ENCODE data around the gene NPVF. TPM values are rescaled to one million over a fixed set of nuclear protein-coding genes. Genes with fewer than 3 reads are reported as not detected.

The NPVF gene
- total RNA-seq, 1 experiment from 2014 or later: not detected

- H3K4me1 ChIP-seq (ENCODE audit: insufficient read depth, low read length): no peaks in the 10 kb centered on the region
- no peaks in the 10 kb centered on the region for H3K79me1 ChIP-seq (ENCODE audit: insufficient read depth, low read depth, low read length, poor library complexity, severe bottlenecking)
- H4K91ac ChIP-seq (ENCODE audit: insufficient read length, low read depth, low read length): no peak overlapping the region
- H2BK120ac ChIP-seq (ENCODE audit: low read depth, low read length, poor library complexity, severe bottlenecking): no peak overlapping the region
- H2BK5ac ChIP-seq (ENCODE audit: insufficient read length, low read length): no peak overlapping the region
- no peaks in the 10 kb centered on the region for H3K27me3 ChIP-seq (ENCODE audit: insufficient read depth, low read length)
- DNase-seq: no peak
- H3T11ph ChIP-seq (ENCODE audit: low read length): no peak overlapping the region
- H3K4me2 ChIP-seq (ENCODE audit: insufficient read depth, insufficient read length, low read length): no peak overlapping the region
- no peak overlapping the region for H2BK15ac ChIP-seq (ENCODE audit: low read depth, low read length)
- H3K4me3 Mint-ChIP-seq: no peak overlapping the region
- H2BK20ac ChIP-seq (ENCODE audit: low read depth, low read length, poor library complexity, severe bottlenecking): no peak overlapping the region
- no peak overlapping the region for H2AK5ac ChIP-seq (ENCODE audit: insufficient read length, low read length)
- no peak overlapping the region for H3K4ac ChIP-seq (ENCODE audit: low read depth, low read length)
- H3K27ac ChIP-seq (ENCODE audit: insufficient read length, low read depth, low read length): no peak overlapping the region
- H3K56ac ChIP-seq (ENCODE audit: insufficient read length, low read depth, low read length): no peak overlapping the region
- H3K36me3 Mint-ChIP-seq (ENCODE audit: insufficient read depth in 1 of 3, low read depth in 3 of 3): no peaks in the 10 kb centered on the region
- peaks cover 10% of the 10 kb centered on the region for H3K27me3 Mint-ChIP-seq (ENCODE audit: low read depth)
- no peaks in the 10 kb centered on the region for H3K79me2 ChIP-seq (ENCODE audit: insufficient read depth, low read length)
- H3K23me2 ChIP-seq (ENCODE audit: insufficient read length, low read depth, low read length, poor library complexity, severe bottlenecking): no peaks in the 10 kb centered on the region
- no peak overlapping the region for H3K23ac ChIP-seq (ENCODE audit: insufficient read length, low read depth, low read length)
- H3K18ac ChIP-seq (ENCODE audit: insufficient read length, low read depth, low read length): no peak overlapping the region
- no peaks in the 10 kb centered on the region for H3K9me3 ChIP-seq (ENCODE audit: control insufficient read depth, low read depth, low read length)
- peaks cover 2 to 5% of the 10 kb centered on the region in 2 experiments for H3K4me1 Mint-ChIP-seq
- no peak overlapping the region for H2BK12ac ChIP-seq (ENCODE audit: insufficient read length, low read depth, low read length)
- H3K9me3 Mint-ChIP-seq: no peaks in the 10 kb centered on the region; a peak in 1 of 5 replicates
- H4K5ac ChIP-seq (ENCODE audit: insufficient read length, low read depth, low read length): no peak overlapping the region
- no peak overlapping the region for H3K9ac ChIP-seq (ENCODE audit: extremely low read depth, insufficient read length, low read length)
- no peak overlapping the region for H2AFZ ChIP-seq (ENCODE audit: low read length)
- H4K20me1 ChIP-seq (ENCODE audit: control insufficient read depth, insufficient read depth, insufficient read length): no peaks in the 10 kb centered on the region
- H3K14ac ChIP-seq (ENCODE audit: insufficient read depth, low read length): no peak overlapping the region
- H3K27ac Mint-ChIP-seq: no peak overlapping the region
- H4K8ac ChIP-seq (replicated peaks; ENCODE audit: insufficient read length, low read depth, low read length): no peak overlapping the region
- no CpG with 5 or more reads among the region's 6 CpGs for WGBS (ENCODE audit: extremely low coverage, insufficient read length, low lambda C conversion rate)
- no peak for TF ChIP-seq CTCF (conservative IDR thresholded peaks at IDR 0.05)
Measured at GRCh38 chr7:25256333-25256819, 28.1 kb upstream of the NPVF start.
